Colonic mucosa (tissue), 4 donors: ENCODE measurements around the gene HOXB3. TPM values are rescaled to one million over a fixed set of nuclear protein-coding genes. Genes with fewer than 3 reads are reported as not detected.

Source experiments
- DNase-seq: peaks from one replicate; pipeline ENCODE4 v3.0.0-alpha.2; 2020
- H3K27ac ChIP-seq: fragments of 200-600 bp; one replicate; pipeline ENCODE4 v1.8.0; 2021
- H3K27me3 ChIP-seq: fragments of 200-600 bp; one replicate; pipeline ENCODE4 v1.8.0; 2021
- H3K36me3 ChIP-seq: fragments of 200-600 bp; one replicate; pipeline ENCODE4 v1.8.0; 2021
- H3K4me1 ChIP-seq: fragments of 200-600 bp; one replicate; pipeline ENCODE4 v1.8.0; 2021; ENCODE audit warnings: mild to moderate bottlenecking
- H3K4me3 ChIP-seq: fragments of 200-600 bp; one replicate; pipeline ENCODE4 v1.8.0; 2021
- H3K9ac ChIP-seq, 2 donors: one replicate each; pipeline ENCODE4 v1.7.0; 2013; ENCODE audit warnings: control low read depth in 2 of 2, low read depth in 2 of 2, low read length in 2 of 2
- H3K9me3 ChIP-seq: fragments of 200-600 bp; one replicate; pipeline ENCODE4 v1.8.0; 2021
- CTCF ChIP-seq: fragments of 200-600 bp; IDR thresholded peaks from one replicate; pipeline ENCODE4 v1.8.0; 2022; ENCODE audit warnings: antibody characterized with exemption, mild to moderate bottlenecking
- intact Hi-C: fragments of 100-400 bp; cut with DNase I; formaldehyde crosslinking; loops from one replicate; pipeline ENCODE4 v1.14.1; 2022
- total RNA-seq, 2 donors: library from RNA; stranded (reverse); fragmentation: NEBNext Ultra II Directional in 1 of 2; extraction: Animal tissue kit (Norgen Biotek cat#: 25700) in 1 of 2; gene quantifications; one replicate each; pipeline ENCODE4 v1.2.1, GENCODE V29; 2021
- donor health status: healthy.
- donor health status: DM: no; HTN: no; CAD: no.
- donor health status: DM: no; HTN: no; CAD: no.

The HOXB3 gene
- total RNA-seq, 2 donors from 2014 or later: 17.4 to 31.8 TPM

DNA sequence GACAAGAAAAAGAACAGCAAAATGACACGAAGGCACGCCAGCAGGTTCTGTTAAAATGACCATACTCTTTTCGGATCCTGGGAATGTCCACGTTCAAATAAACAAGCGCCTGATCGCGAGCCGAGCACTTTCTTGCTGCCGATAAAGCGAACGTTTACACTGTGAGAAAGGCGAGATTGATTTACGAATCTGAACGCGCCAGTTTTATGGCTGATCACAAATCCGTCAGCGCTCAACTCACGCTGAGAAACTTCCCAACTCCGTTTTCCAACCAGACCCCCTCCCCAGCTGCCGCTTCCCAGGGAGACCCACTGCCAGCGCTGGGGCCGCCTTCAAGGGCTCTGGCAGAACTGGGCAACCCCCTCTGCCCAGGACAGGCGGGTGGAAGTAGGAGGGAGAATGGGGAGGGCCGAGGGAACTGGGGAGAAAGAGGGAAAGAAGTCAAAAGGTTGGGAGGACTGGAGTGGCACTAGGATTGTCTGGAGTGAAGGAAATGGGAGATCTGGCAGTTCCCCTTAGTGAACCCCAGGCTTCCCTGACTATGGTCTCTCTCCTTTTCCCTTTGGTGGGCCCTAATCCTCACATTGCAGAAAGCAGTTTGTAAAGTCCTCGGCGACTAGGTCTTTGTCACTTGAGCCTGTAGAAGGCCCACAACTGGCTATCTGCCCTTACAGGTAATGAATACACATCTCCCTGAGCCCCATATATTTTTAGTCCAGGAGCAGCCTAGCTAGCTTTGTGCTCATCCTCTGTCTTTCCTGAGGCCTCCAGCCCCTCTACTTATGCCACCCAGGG lies 18.8 kb downstream of the HOXB3 start:
- no peak for DNase-seq
- H3K4me1 ChIP-seq: peaks cover 30% of the 10 kb centered on the region

GRCh38 chr17:48570325-48571023 lies 19.6 kb downstream of the HOXB3 start:
- intact Hi-C loops: no loop called here
- H3K9ac ChIP-seq: peak overlapping the region; percentile 49 to 61
- no peaks in the 10 kb centered on the region for H3K36me3 ChIP-seq
- no peak for TF ChIP-seq CTCF
- no peak for DNase-seq
- H3K4me3 ChIP-seq: no peak overlapping the region
- H3K9me3 ChIP-seq: no peaks in the 10 kb centered on the region
- peak overlapping the region; percentile 70 for H3K27ac ChIP-seq
- H3K27me3 ChIP-seq: no peaks in the 10 kb centered on the region
- H3K4me1 ChIP-seq: peaks cover 22% of the 10 kb centered on the region

More for the DNA sequence above, 18.8 kb downstream of the HOXB3 start:
- no peaks in the 10 kb centered on the region for H3K9me3 ChIP-seq
- H3K9ac ChIP-seq: peak overlapping the region; percentile 55 to 69
- intact Hi-C loops: no loop called here
- H3K27ac ChIP-seq: peak overlapping the region; percentile 70
- no peaks in the 10 kb centered on the region for H3K27me3 ChIP-seq
- no peaks in the 10 kb centered on the region for H3K36me3 ChIP-seq
- no peak overlapping the region for H3K4me3 ChIP-seq
- no peak for TF ChIP-seq CTCF

- intact Hi-C loops: no loop called here
- peaks cover 21% of the 10 kb centered on the region for H3K4me1 ChIP-seq
Observed at GRCh38 chr17:48569674-48570324, 20.2 kb downstream of the HOXB3 start.

DNA sequence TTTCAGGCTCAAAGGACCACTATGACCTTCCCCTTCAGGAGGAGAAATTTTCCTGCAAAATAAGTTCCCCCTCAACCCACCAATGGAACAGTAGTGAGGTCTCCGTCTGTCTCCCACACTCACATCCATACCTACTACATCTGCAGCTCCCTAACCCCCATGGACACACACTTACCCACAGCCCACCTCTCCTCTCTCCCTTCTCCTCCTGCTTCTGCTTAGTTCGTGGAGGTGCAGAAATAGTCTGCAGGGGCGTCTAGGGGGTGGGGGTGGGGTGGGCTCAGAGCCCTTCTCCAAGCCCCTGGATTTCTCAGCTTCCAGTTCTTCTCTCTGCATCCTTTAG lies 20.8 kb downstream of the HOXB3 start:
- H3K27ac ChIP-seq: peak overlapping the region; percentile 34
- H3K27me3 ChIP-seq: no peaks in the 10 kb centered on the region
- H3K9me3 ChIP-seq: no peaks in the 10 kb centered on the region
- TF ChIP-seq CTCF: no peak
- no peaks in the 10 kb centered on the region for H3K36me3 ChIP-seq
- DNase-seq: no peak
- no peak overlapping the region for H3K4me3 ChIP-seq
- H3K4me1 ChIP-seq: peaks cover 21% of the 10 kb centered on the region
- no peak overlapping the region for H3K9ac ChIP-seq
- intact Hi-C loops: no loop called here

More at GRCh38 chr17:48569674-48570324, 20.2 kb downstream of the HOXB3 start:
- no peak for TF ChIP-seq CTCF
- Histone ChIP-seq H3K27me3 (no peaks in the 10 kb centered on the region), H3K4me3 (no peak overlapping the region), H3K36me3 (no peaks in the 10 kb centered on the region), H3K9me3 (no peaks in the 10 kb centered on the region), H3K27ac (peak overlapping the region; percentile 70), H3K9ac (peak overlapping the region in 1 of 2 donors; percentile 28)
- DNase-seq: no peak

DNA sequence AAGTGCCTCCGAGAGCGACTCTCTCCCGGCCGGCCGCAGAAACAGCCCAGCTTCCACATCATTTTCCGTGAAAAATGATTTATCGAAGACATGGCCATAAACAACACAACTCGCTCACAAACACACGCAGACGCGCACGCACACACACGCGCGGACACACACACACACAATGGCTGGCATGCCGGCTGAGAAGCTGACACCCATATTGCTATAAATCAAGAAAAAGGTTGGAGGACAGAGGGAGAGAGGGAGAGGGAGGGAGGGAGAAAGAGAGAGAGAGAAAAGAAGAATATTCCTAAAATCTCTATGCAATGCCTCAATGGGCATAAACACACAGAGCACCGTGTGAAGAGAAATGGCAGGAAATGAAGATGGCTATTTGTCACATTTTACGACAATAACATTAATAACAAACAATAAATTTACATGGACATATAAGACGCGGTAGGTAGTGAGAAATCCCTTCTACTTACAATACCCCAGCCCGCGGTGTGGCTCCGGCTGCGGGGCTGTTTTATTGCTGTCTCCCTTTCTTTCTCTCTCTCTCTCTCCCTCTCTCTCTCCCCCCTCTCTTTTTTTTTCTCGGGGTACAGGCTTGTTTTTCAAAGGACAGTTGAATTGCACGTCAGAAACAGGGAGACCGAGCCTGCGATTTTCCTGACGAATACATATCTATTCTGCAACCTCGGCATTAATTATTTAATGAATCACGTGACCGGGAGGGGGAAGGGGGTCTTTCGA lies 21.4 kb downstream of the HOXB3 start:
- no peaks in the 10 kb centered on the region for H3K36me3 ChIP-seq
- H3K9me3 ChIP-seq: no peaks in the 10 kb centered on the region
- H3K27me3 ChIP-seq: no peaks in the 10 kb centered on the region
- no peak for TF ChIP-seq CTCF
- peaks cover 21% of the 10 kb centered on the region for H3K4me1 ChIP-seq
- H3K9ac ChIP-seq: peak overlapping the region in 1 of 2 donors; percentile 29
- no peak for DNase-seq
- intact Hi-C loops: no loop called here
- peak overlapping the region; percentile 34 for H3K27ac ChIP-seq
- H3K4me3 ChIP-seq: no peak overlapping the region
